Measurements from ENCODE around the gene TPGS1.

The TPGS1 gene

DNA sequence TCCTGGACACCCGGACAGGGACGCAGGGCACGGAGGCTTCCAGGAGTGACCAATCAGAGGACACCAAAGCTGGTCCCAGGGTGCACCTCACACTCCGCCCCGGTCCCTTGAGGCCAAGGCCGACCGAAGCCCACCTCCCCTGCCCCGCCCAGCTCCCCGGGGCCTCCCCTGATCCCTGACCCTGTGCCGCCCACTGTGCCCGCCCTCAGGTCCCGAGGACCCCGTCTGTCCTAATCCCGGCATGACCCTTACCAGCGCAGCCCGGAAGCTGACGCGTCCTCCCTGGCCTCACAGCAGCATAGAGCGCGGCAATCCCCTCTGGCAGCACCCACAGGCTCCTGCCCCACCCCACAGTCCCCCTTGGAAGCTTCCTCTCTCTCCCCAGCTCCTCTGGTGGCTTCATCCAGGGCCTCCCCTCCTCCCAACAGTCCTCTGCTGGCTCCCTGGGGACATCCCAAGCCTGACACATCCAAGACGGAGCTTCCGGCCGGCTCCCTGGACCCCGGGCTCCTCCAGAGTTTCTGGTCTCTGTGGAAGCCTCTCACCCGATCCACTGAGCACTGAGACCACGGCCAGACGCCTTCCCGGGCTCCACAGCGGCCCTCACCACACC is 16.9 kb downstream of the TPGS1 start:
- DNase-seq, result no peak
- TF ChIP-seq, protein P1, sequence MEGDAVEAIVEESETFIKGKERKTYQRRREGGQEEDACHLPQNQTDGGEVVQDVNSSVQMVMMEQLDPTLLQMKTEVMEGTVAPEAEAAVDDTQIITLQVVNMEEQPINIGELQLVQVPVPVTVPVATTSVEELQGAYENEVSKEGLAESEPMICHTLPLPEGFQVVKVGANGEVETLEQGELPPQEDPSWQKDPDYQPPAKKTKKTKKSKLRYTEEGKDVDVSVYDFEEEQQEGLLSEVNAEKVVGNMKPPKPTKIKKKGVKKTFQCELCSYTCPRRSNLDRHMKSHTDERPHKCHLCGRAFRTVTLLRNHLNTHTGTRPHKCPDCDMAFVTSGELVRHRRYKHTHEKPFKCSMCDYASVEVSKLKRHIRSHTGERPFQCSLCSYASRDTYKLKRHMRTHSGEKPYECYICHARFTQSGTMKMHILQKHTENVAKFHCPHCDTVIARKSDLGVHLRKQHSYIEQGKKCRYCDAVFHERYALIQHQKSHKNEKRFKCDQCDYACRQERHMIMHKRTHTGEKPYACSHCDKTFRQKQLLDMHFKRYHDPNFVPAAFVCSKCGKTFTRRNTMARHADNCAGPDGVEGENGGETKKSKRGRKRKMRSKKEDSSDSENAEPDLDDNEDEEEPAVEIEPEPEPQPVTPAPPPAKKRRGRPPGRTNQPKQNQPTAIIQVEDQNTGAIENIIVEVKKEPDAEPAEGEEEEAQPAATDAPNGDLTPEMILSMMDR (IDR thresholded peaks at IDR 0.05; ENCODE audit: low read depth, low read length), result no peak
- Histone ChIP-seq H3K27me3 (peaks cover 3% of the 10 kb centered on the region; the same call in 1 of the 2 replicates), H3K4me1 (peaks cover 4% of the 10 kb centered on the region; the same call in 1 of the 2 replicates), H3K4me3 (ENCODE audit: low read depth, low read length) (peak overlapping the region; percentile 41), H3K9me3 (peaks cover 5% of the 10 kb centered on the region; the same call in 1 of the 2 replicates), H3K36me3 (peaks cover 5% of the 10 kb centered on the region)

DNA sequence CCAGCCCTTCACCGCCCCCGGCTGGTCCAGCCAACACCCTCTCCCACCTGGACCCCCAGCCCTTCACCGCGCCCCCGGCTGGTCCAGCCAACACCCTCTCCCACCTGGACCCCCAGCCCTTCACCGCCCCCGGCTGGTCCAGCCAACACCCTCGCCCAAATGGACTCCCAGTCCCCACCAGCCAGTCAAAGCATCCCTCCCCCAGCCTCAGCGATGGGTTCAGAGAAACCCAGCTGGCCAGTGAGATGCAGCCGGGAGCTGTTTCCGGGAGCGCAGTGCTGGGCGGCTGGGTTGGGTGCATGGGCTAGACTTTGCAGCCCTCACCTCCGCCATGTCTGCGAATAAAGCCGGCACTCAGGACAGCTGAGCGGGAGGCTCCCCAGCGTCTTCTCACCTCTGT is 17.7 kb downstream of the TPGS1 start:
- H3K9me3 ChIP-seq, result peaks cover 5% of the 10 kb centered on the region; the same call in 1 of the 2 replicates
- peaks cover 4% of the 10 kb centered on the region; the same call in 1 of the 2 replicates for H3K4me1 ChIP-seq
- peak; percentile 16 for DNase-seq
- TF ChIP-seq, protein P1 (IDR thresholded peaks at IDR 0.05; ENCODE audit: low read depth, low read length), result no peak
- H3K36me3 ChIP-seq, result no peaks in the 10 kb centered on the region; the same call in 1 of the 2 replicates
- peaks cover 3% of the 10 kb centered on the region; the same call in 1 of the 2 replicates for H3K27me3 ChIP-seq
- H3K4me3 ChIP-seq (ENCODE audit: low read depth, low read length), result no peak overlapping the region

DNA sequence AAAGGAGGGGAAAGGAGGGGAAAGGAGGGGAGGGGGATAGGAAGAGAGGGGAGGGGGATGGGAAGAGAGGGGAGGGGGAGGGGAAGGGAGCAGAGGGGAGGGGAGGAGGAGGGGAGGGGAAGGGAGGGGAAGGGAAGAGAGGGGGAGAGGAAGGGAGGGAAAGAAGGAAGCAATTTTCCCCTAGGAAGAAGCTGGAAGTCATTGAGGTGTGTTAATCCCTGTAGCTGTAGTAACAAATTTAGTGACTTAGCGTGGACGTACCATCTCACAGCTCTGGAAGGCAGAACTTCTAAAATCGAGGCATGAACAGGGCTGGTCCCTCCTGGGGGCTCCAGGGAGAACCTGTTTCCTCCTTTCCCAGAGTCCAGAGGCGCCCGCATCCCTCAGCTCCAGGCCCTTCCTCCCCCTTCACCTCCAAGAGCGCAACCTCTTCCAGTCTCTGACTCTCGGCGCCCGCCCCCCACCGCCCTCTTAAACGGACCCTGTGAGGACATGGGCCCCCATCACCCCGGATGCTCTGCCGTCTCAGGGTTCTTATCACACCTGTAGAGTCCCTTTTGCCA is 18.6 kb downstream of the TPGS1 start:
- peaks cover 5% of the 10 kb centered on the region; the same call in 1 of the 2 replicates for H3K9me3 ChIP-seq
- no peak overlapping the region for H3K4me3 ChIP-seq (ENCODE audit: low read depth, low read length)
- no peaks in the 10 kb centered on the region for H3K36me3 ChIP-seq
- H3K4me1 ChIP-seq, result peaks cover 4% of the 10 kb centered on the region
- H3K27me3 ChIP-seq, result peaks cover 3% of the 10 kb centered on the region; the same call in 1 of the 2 replicates
- peak; percentile 9 for DNase-seq
- TF ChIP-seq, protein P1 (IDR thresholded peaks at IDR 0.05; ENCODE audit: low read depth, low read length), result no peak

DNA sequence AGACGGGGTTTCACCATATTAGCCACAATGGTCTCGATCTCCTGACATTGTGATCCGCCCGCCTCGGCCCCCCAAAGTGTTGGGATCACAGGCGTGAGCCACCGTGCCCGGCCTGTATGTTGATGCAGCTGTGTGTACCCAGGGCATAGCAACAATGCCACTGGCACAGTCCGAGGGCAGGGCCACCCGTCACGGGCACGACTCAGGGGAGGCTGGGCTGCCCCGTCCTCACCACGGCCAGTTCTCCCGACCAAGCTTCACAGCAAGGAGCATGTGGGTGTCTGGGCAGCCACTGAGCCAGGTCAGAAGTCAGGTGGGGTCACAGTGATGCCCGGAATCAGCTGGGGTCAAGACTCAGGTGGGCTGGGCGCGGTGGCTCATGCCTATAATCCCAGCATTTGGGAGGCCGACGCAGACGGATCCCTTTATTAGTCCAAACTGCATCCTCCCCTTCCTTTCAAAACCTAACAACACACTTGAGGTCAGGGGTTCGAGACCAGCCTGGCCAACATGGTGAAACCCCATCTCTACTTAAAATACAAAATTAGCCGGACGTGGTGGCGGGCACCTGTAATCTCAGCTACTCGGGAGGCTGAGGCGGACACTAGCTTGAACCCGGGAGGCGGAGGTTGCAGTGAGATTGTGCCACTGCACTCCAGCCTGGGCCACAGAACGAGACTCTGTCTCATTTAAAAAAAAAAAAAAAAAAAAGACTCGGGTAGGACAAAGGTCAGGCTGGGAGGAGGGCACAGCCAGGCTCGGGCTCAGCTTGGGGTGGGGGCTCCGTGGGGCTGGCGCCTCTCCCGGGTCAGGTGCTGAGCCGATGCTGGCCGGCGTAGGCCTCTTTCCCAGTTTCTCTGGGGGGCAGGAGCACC is 23.1 kb downstream of the TPGS1 start:
- Histone ChIP-seq H3K27me3 (peaks cover 5% of the 10 kb centered on the region; the same call in 1 of the 2 replicates), H3K9me3 (no peaks in the 10 kb centered on the region), H3K4me1 (peaks cover 3% of the 10 kb centered on the region), H3K4me3 (ENCODE audit: low read depth, low read length) (peak overlapping the region; percentile 65), H3K36me3 (peaks cover 7% of the 10 kb centered on the region)
- TF ChIP-seq, protein P1 (IDR thresholded peaks at IDR 0.05; ENCODE audit: low read depth, low read length), result no peak
- DNase-seq, result no peak

DNA sequence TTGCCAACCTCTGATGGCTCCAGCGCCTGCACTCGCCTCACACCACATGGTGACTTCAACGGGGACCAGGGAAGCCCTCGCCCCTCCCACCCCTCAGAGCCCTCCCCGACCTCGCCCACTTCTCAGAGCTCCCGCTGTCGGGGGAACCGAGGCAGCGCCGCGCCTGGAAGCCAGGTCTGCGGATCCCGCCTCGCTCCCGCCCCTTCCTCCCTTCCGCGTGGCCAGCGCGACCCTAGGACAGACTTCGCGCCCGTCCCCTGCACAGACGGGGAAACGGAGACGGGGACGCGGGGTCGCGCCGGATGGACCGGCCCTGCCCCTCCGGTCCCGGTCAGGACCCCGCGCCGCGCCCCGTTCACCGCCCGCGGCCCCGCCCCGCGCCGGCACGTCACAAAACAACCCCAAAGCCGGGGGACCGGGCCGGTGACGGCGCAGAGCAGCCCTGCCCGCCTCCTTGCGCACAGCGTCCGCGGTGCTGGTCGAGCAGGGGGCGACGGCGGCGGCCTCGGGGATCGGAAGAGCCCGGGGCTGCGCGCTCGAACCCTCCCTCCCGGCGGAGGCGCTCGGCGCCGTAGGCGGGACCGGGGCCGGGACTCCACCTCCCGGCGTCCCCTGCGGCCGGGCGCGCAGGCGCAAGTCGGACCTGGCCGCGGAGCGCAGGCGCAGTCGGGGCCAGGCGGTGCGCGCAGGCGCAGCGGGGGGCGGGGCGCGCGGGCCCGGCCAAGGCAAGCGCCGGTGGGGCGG is 23.9 kb downstream of the TPGS1 start:
- peaks cover 3% of the 10 kb centered on the region; the same call in 1 of the 2 replicates for H3K27me3 ChIP-seq
- H3K4me3 ChIP-seq (ENCODE audit: low read depth, low read length), result peak overlapping the region; percentile 65
- peaks cover 12% of the 10 kb centered on the region for H3K36me3 ChIP-seq
- TF ChIP-seq, protein P1 (IDR thresholded peaks at IDR 0.05; ENCODE audit: low read depth, low read length), result no peak
- H3K9me3 ChIP-seq, result no peaks in the 10 kb centered on the region
- peaks cover 3% of the 10 kb centered on the region for H3K4me1 ChIP-seq
- peak; percentile 93 for DNase-seq
